ENCODE data around the gene GRIN3B. TPM values are rescaled to one million over a fixed set of nuclear protein-coding genes. Genes with fewer than 3 reads are reported as not detected.
A peak's percentile ranks its signal among the peaks of the same experiment; 100 is the strongest.

The GRIN3B gene
- total and polyA plus RNA-seq, 2 of the 4 experiments (the other 2 are of a cell fraction), result under 0.01 to 0.91 TPM

GRCh38 chr19:964761-965694, 35.2 kb upstream of the GRIN3B start:
- no peaks in the 10 kb centered on the region for H3K27me3 ChIP-seq (ENCODE audit: control insufficient read depth, insufficient read depth, low read length)
- BruUV-seq (replicated peaks), result no TSS peak
- POLR2A ChIA-PET (ENCODE audit: unreplicated experiment), result no interaction called here
- H3K9me1 ChIP-seq (ENCODE audit: insufficient read depth, low read length), result peaks cover 6% of the 10 kb centered on the region; the same call in 1 of the 2 replicates
- no peak overlapping the region for H3K27ac ChIP-seq (ENCODE audit: insufficient read depth, low read length)
- DNase-seq, result peak; percentile 31
- no peak overlapping the region for H3K9ac ChIP-seq (ENCODE audit: low read depth, low read length)
- CTCF ChIA-PET, result no interaction called here
- intact Hi-C loops (cut with micrococcal nuclease), result no loop called here
- no peak overlapping the region for H4K5ac ChIP-seq (ENCODE audit: low read depth, low read length)
- no peak overlapping the region for H3K18ac ChIP-seq (ENCODE audit: low read depth, low read length)
- H3K9me3 ChIP-seq (ENCODE audit: control insufficient read depth, insufficient read depth, low read length), result no peaks in the 10 kb centered on the region
- H2BK15ac ChIP-seq (ENCODE audit: low read depth, low read length), result no peak overlapping the region
- H4K91ac ChIP-seq (ENCODE audit: insufficient read depth, low read depth, low read length), result no peak overlapping the region
- WGBS, 2 experiments (ENCODE audit: extremely low coverage in 2 of 2, insufficient read length in 1 of 2), result 94% methylated on average over 7 of the region's 19 CpGs; no CpG with 5 or more reads in 1 of the 2 experiments
- no peak overlapping the region for H3K23ac ChIP-seq (ENCODE audit: low read depth, low read length)
- TF ChIP-seq RAD21 (IDR thresholded peaks at IDR 0.05; ENCODE audit: low read length) (no peak), ELK1 (IDR thresholded peaks at IDR 0.05; ENCODE audit: borderline replicate concordance, low read depth, low read length) (no peak), CEBPB (IDR thresholded peaks at IDR 0.05; ENCODE audit: low read depth, low read length) (no peak), RCOR1 (IDR thresholded peaks at IDR 0.05; ENCODE audit: insufficient replicate concordance, low read length) (no peak), MAZ (IDR thresholded peaks at IDR 0.05; ENCODE audit: borderline replicate concordance, low read depth, low read length) (no peak), POLR2A (IDR thresholded peaks at IDR 0.05; ENCODE audit: low read depth, low read length) (no peak), CHD1 (IDR thresholded peaks at IDR 0.05; ENCODE audit: low read depth, low read length) (no peak), RFX5 (IDR thresholded peaks at IDR 0.05; ENCODE audit: low read depth, low read length) (no peak), MAFK (IDR thresholded peaks at IDR 0.05; ENCODE audit: low read depth, low read length) (no peak), SMC3 (IDR thresholded peaks at IDR 0.05; ENCODE audit: low read depth, low read length) (no peak), BHLHE40 (IDR thresholded peaks at IDR 0.05; ENCODE audit: low read depth, low read length) (no peak), NFE2L2 (IDR thresholded peaks at IDR 0.05; ENCODE audit: low read depth, low read length) (no peak)
- no peak overlapping the region for H3K4ac ChIP-seq (ENCODE audit: low read depth, low read length)
- no peak overlapping the region for H2BK5ac ChIP-seq (ENCODE audit: low read depth, low read length, poor library complexity, severe bottlenecking)
- peaks cover 44 to 70% of the 10 kb centered on the region in 2 experiments for H3K79me1 ChIP-seq (ENCODE audit: low read depth in 1 of 2, low read length in 2 of 2)
- H3K36me3 ChIP-seq (ENCODE audit: control insufficient read depth, insufficient read depth, low read length), result peaks cover 68% of the 10 kb centered on the region
- H2BK120ac ChIP-seq (ENCODE audit: low read depth, low read length), result no peak overlapping the region
- ATAC-seq (ENCODE audit: low read depth), result no peak
- no peak overlapping the region for H3K14ac ChIP-seq (replicated peaks; ENCODE audit: low read depth, low read length)
- in situ Hi-C loops (cut with MboI; ENCODE audit: low sequenced_read_pairs), result no loop called here
- peak overlapping the region; percentile 43 for H2AFZ ChIP-seq (replicated peaks; ENCODE audit: low read length, poor library complexity)
- no peak overlapping the region for H3K4me2 ChIP-seq (ENCODE audit: low read depth, low read length)
- H2BK20ac ChIP-seq (ENCODE audit: low read depth, low read length), result no peak overlapping the region
- H3K56ac ChIP-seq (ENCODE audit: extremely low read depth, insufficient read depth, low read length), result no peak overlapping the region
- no peak overlapping the region for H4K8ac ChIP-seq (ENCODE audit: low read depth in 2 of 2, low read length in 2 of 2)
- dilution Hi-C loops (cut with HindIII; ENCODE audit: low sequenced_read_pairs, unreplicated experiment), result no loop called here
- H4K20me1 ChIP-seq (ENCODE audit: insufficient read depth, low read length), result peaks cover 15% of the 10 kb centered on the region; the same call in 1 of the 2 replicates
- H2AK9ac ChIP-seq (replicated peaks; ENCODE audit: low read depth, low read length, poor library complexity), result peak overlapping the region; percentile 60
- no peak overlapping the region for H3K4me3 ChIP-seq (ENCODE audit: insufficient read depth, low read depth, low read length)
- peaks cover 5% of the 10 kb centered on the region for H3K4me1 ChIP-seq (ENCODE audit: control insufficient read depth, insufficient read depth, low read length)
- H2AK5ac ChIP-seq (ENCODE audit: low read depth, low read length), result no peak overlapping the region

Measured in IMR-90 (cell line).